Measurements from ENCODE around the gene GNG14.
"Not testable (repeated sequence)": the region's sequence is repeated elsewhere in the genome, so short reads cannot be mapped to it uniquely, and the experiment has no call there.

GNG14 gene

GRCh38 chr19:12687496-12688196, at the start of gene GNG14:
TSS of gene GNG14 (plus strand) at chr19:12687998. CDS start at chr19:12688049, 51 bp downstream.
- DNase-seq = no peak

DNA sequence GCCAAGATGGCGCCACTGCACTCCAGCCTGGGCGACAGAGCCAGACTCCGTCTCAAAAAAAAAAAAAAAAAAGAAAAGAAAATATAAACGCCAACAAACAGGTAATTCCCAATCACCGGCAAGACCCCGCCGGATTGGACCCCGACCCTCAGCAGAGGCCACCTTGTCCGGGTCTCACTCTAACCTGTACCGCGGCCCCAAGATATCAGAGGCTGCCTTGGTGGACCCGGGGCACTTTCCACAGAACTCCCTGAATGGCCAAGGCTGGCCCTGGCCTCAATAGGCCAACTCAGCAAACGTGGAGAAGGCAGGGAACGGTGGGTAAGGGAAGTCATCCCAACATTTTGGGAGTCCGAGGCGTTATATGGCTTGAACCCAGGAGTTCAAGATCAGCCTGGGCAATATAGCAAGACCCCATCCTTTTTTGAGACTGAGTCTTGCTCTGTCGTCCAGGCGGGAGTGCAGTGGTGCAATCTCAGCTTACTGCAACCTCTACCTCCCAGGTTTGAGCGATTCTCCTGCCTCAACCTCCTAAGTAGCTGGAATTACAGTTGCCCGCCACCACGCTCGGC, 49.1 kb upstream of the GNG14 start:
- no peak for DNase-seq

DNA sequence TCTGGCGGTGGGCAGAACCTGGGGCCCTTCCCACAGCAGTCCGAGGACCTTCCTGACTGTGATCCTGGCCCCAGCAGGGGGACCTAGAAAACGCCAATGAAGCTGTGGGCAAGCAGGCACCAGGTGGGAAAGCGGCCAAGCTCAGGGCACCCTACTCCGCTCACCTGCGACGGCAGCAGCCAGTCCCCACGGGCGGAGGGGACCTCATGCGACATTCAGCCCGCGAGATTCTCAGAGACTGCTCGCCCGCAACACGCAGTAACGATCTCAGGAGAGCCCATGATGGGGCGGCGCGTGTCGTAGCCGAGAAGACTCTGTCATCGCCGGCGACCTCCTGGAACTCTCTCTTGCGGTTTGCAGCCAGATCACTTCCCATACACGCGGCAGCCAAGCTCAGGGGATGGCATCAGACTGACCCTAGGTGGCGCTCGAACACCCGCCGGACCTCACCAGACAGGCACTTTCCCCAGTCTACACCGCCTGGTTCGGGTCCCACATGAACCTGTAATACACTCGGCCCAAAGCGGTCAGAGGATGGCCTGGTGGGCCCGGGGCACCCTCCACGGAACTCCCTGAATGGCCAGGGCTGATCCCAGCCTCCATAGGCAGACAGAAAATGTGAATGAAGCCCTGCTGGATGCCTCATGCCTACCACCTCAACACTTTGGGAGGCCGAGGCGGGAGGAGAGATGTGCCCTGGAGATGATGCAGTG, 47.7 kb upstream of the GNG14 start:
- DNase-seq = peak; percentile 85

DNA sequence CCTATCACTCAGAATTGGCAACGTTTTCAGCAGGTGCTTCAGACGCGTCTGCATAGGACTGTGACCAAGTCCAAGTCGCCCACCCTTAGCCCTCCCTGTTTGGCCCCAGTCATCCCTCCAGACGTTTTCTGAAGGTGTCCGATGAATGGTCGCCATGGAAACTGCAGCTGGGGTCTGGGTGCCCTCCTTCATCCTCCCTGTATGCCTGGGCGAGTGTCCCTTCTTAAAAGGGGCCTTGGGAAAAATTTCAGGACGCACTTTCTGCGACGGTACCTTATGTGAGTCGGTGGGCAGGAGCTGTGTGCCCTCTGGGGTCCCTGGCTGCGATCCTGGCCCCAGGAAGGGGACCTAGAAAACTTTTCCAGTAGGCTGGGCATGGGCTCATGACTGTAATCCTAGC, 46.3 kb upstream of the GNG14 start:
- DNase-seq = no peak

DNA sequence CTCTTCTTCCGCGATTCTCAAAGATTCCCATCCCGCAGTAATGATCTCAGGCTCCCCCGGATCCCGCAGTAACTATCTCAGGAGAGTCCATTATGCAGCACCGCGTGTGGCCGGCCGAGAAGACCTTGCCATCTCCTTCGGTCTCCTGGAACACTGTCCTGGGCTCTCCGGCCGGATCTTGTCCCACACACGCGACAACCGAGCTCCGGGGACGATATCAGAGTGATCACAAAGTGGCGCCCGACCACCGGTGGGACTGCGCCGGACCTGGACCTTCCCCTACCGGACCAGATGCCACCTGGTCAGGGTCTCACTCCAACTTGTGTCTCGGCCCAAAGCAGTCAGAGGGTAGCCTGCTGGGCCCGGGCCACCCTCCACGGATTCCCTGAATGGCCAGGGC, 45.3 kb upstream of the GNG14 start:
- no peak for DNase-seq

- DNase-seq = not testable (repeated sequence)
Measured at GRCh38 chr19:12643716-12644115, 44.1 kb upstream of the GNG14 start.

GRCh38 chr19:12646551-12646950, 41.2 kb upstream of the GNG14 start:
- DNase-seq = no peak

- no peak for DNase-seq
Measured at GRCh38 chr19:12647047-12647446, 40.8 kb upstream of the GNG14 start.

GRCh38 chr19:12647490-12648071, 40.2 kb upstream of the GNG14 start:
- no peak for DNase-seq

DNA sequence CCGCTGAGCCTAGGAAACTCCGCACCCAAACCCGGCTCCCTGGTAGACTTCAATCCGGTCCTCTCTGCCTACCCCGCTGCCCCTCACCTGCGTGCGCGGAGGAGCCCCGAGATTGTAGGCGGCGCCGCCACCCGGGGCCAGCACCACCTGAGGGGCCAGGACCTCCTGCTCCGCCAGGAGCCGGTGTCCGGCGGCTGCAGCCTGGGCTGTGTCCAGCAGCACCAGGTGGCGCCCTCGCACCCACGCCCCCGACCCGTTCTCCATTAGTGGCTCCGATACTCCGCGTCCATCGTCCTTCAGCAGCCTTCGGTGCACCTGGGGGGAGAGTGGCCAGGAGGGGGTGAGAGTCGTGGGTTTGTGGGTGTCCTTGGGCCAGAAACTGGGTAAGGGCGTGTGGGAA, 39.7 kb upstream of the GNG14 start:
- DNase-seq = no peak

DNA sequence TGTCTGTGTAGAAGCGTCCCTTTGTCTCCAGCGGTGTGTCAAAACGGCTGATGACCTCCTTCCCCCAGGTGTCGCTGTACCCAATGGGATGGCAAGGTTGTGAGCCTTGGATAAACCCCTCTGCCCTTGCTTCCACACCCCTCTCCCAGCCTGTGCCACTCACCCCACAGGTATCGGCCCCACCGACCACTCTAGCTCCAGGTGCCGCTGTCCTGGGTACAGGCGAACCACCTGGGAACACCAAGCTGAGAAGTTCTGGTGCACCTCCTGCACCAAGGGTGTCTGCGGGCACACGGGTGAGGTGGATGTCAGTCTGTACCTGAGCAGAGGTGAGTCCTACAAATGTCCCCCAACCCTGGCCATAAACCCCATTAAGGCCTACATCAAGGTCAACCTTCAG, 37.9 kb upstream of the GNG14 start:
- no peak for DNase-seq

- DNase-seq = no peak
Measured at GRCh38 chr19:12652219-12652618, 35.6 kb upstream of the GNG14 start.

- DNase-seq = no peak
Measured at GRCh38 chr19:12655546-12655945, 32.3 kb upstream of the GNG14 start.

DNA sequence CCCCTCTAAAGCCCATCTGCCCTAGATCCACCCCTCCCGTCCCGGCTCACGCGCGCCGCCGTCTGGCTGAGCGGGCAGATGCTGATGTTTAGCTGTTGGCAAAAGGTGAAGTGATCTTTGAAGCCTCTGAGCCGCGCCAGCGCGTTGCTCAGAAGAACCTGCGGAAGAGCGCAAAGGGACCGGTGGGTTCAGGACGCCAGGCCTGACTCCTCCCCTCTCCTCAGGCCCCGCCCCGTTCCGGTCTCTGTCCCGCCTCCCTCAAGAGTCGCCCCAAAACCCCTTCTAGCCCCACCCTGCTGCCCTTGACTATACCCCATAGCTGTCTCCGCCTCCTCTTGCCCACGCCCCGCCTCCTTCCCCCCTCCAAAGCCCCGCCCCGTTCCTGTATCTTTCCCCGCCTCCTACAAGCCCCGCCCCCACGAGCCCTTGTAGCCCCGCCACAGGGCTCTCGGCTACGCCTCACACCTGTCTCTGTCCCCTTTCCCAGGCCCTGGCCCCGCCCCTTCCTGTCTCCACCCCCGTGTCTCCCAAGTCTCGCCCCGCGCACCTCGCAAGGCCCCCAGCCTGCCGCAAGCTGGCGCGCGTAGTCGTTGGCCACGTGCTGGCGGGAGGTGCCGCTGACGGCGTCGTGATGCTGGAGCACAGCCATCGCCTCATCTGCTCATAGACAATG, 30.8 kb upstream of the GNG14 start:
- DNase-seq = no peak

GRCh38 chr19:12657966-12658365, 29.8 kb upstream of the GNG14 start:
- DNase-seq = no peak

DNA sequence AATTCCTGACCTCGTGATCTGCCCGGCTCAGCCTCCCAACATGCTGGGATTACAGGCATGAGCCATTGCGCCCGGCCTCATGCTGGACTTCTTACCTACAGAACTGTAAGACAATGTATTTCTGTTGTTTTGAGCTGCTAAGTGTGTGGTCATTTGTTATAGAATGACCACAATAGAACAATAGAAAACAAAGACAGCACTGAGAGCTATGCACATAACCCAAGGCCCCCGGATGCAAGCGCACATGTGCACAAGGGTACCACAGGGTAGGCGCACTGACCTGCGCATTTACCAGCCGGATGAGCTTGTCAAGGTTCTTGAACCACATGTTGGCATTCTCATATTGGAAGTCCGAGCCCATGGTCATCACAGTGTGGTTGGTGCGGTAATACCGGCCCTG, 26.8 kb upstream of the GNG14 start:
- no peak for DNase-seq

DNA sequence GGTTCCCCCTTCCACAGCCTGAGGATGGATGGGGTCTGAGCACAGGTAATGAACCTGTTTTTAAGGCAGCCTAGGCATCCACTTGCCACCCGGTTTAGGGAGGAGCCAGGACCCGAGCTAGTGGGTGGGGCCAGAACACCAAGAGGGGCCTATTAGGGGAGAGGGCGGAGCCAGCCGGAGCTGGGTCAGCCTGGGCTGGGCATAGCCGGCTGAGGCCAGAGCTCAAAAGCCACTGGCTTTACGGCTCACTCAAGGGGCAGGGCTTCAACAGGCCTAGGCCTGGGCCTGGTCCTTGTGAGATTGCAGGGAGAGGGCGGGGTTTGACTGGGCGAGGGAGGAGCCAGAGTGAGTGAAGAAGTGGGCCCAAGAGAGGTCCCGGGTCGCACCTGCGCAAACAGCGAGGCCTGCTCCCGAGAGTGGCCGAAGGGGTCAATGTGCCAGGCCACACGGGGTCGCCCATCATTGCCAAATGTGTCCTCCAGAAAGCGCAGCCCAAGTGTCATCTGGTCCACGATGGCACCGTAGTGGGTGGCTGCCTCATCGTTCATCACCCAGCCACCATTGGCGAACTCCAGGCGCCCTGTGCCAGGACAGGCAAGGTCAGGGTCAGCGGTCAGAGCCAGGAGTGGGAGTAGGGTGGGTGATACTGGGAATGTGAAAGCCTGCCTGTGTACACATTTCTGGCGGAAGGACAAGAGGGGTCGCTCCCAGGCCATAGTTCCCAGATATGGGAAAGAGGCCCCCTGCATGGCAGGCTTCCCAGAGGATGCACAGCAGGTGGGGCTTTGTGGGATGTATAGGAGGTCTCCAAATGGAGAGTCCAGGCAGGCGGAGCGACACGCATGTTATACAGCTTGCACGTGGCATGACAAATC, 23.2 kb upstream of the GNG14 start:
- no peak for DNase-seq

- peak; percentile 63 for DNase-seq
Measured at GRCh38 chr19:12665281-12665573, 22.6 kb upstream of the GNG14 start.

GRCh38 chr19:12665671-12666264, 22.0 kb upstream of the GNG14 start:
- DNase-seq = no peak

GRCh38 chr19:12666265-12667048, 21.3 kb upstream of the GNG14 start, which contains the start of the genes MAN2B1 and WDR83:
TSS of gene MAN2B1 (minus strand) at chr19:12666742. CDS start at chr19:12666701, 41 bp downstream.
TSS of gene WDR83 (plus strand) at chr19:12666807. CDS start at chr19:12669791, 2,984 bp downstream.
- DNase-seq = peak; percentile 66

DNA sequence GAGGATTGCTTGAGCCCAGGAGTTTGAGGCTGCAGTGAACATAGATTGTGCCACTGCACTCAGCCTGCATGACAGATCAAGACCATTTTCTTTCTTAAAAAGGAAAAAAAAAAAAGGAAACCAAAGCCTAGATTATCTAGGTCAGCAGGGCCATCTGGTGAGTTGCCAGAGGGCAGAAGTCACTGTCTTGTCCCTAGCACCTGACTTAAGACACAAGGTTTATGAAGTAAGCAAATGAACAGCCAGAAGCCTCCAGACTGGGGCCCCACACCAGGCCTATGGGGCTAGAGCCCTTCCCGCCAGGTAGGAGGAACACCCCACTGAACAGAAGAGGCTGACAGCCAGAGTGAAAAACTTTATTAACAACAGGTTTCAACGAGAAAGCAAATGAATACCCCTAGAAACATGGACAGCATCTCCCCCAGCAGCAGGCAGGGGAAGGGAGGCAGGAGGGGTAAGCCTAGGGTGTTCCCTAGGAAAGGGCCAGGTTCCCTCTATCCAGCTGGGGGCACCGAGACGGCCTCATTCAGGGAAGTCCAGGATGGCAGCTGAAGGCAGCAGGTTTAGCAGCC, 20.0 kb upstream of the GNG14 start:
- DNase-seq = no peak
